OCI-LY1 (cell line): Measurements from ENCODE around the gene GABRD.

Experiments
- H2AFZ ChIP-seq: fragments of 200-600 bp; sonication (generic), shearing (Covaris generic); 2 replicates; pipeline ENCODE4 v1.6.0; 2014; ENCODE audit warnings: antibody characterized with exemption, mild to moderate bottlenecking, low read length
- H3F3A ChIP-seq: fragments of 200-600 bp; sonication (generic), shearing (Covaris generic); 2 replicates; pipeline ENCODE4 v1.6.0; 2014; ENCODE audit warnings: mild to moderate bottlenecking, antibody characterized with exemption, low read length, moderate library complexity; ENCODE audit not compliant: insufficient read depth
- H3K27ac ChIP-seq: fragments of 200-600 bp; sonication (generic); 2 replicates; pipeline ENCODE4 v1.5.1; 2014; ENCODE audit warnings: low read length, mixed run types, mild to moderate bottlenecking, low read depth; ENCODE audit not compliant: poor library complexity, severe bottlenecking
- H3K27me3 ChIP-seq: fragments of 200-600 bp; sonication (generic); 2 replicates; pipeline ENCODE4 v1.6.0; 2014; ENCODE audit warnings: antibody characterized with exemption, mild to moderate bottlenecking, low read length, moderate library complexity; ENCODE audit not compliant: insufficient read depth
- H3K36me3 ChIP-seq: fragments of 200-600 bp; sonication (generic); 2 replicates; pipeline ENCODE4 v1.6.1; 2014; ENCODE audit warnings: mild to moderate bottlenecking, antibody characterized with exemption, low read length, moderate library complexity, mixed read lengths; ENCODE audit not compliant: insufficient read depth
- H3K4me1 ChIP-seq: fragments of 200-600 bp; sonication (generic); 2 replicates; pipeline ENCODE4 v1.5.1; 2014; ENCODE audit warnings: mild to moderate bottlenecking, low read length, moderate library complexity; ENCODE audit not compliant: insufficient read depth, severe bottlenecking
- H3K4me2 ChIP-seq: fragments of 200-600 bp; sonication (generic), shearing (Covaris generic); 2 replicates; pipeline ENCODE4 v1.6.1; 2014; ENCODE audit warnings: low read length
- H3K4me3 ChIP-seq: fragments of 200-600 bp; sonication (generic); 2 replicates; pipeline ENCODE4 v1.5.1; 2014; ENCODE audit warnings: low read length, low read depth, mild to moderate bottlenecking, mixed read lengths; ENCODE audit not compliant: poor library complexity, severe bottlenecking
- H3K79me2 ChIP-seq: fragments of 200-600 bp; shearing (Covaris generic); 2 replicates; pipeline ENCODE4 v1.6.1; 2016; ENCODE audit warnings: mixed run types, low read length, mixed read lengths; ENCODE audit not compliant: insufficient read depth
- H3K9ac ChIP-seq: fragments of 200-600 bp; sonication (generic), shearing (Covaris generic); 2 replicates; pipeline ENCODE4 v1.6.1; 2014; ENCODE audit warnings: mild to moderate bottlenecking, low read length, mixed read lengths
- H3K9me2 ChIP-seq: fragments of 200-600 bp; sonication (generic), shearing (Covaris generic); 2 replicates; pipeline ENCODE4 v1.6.1; 2014; ENCODE audit warnings: low read depth, mild to moderate bottlenecking, low read length, mixed read lengths
- H3K9me3 ChIP-seq: fragments of 200-600 bp; shearing (Covaris generic); 2 replicates; pipeline ENCODE4 v1.6.1; 2014; ENCODE audit warnings: low read length, mixed read lengths
- H4K20me1 ChIP-seq: fragments of 200-600 bp; sonication (generic), shearing (Covaris generic); 2 replicates; pipeline ENCODE4 v1.6.0; 2016; ENCODE audit warnings: mild to moderate bottlenecking, low read length; ENCODE audit not compliant: insufficient read depth
- CTCF ChIP-seq: fragments of 200-600 bp; sonication (generic), shearing (Covaris generic); IDR thresholded peaks from 2 replicates; pipeline ENCODE4 v1.5.1; 2017; ENCODE audit warnings: mild to moderate bottlenecking, antibody characterized with exemption, low read length, moderate library complexity, mixed read lengths
- EZH2 ChIP-seq: fragments of 200-600 bp; sonication (generic), shearing (Covaris generic); IDR thresholded peaks from 2 replicates; pipeline ENCODE4 v1.8.0; 2017; ENCODE audit warnings: borderline replicate concordance, mixed run types, mild to moderate bottlenecking, antibody characterized with exemption, low read length, moderate library complexity, mixed read lengths

GABRD gene

GRCh38 chr1:2044510-2045319 is 25.6 kb downstream of the GABRD start:
- Histone ChIP-seq H3K79me2 (no peaks in the 10 kb centered on the region), H3K9ac (peak overlapping the region; percentile 32; the same call in 1 of the 2 replicates), H3K9me2 (no peaks in the 10 kb centered on the region), H2AFZ (no peak overlapping the region), H3K4me3 (peak overlapping the region; percentile 33), H3F3A (no peaks in the 10 kb centered on the region), H3K27me3 (no peaks in the 10 kb centered on the region; the same call in none of the 2 replicates), H4K20me1 (no peaks in the 10 kb centered on the region), H3K27ac (no peak overlapping the region), H3K9me3 (no peaks in the 10 kb centered on the region), H3K4me2 (peak overlapping the region; percentile 57), H3K36me3 (no peaks in the 10 kb centered on the region), H3K4me1 (peaks cover 17% of the 10 kb centered on the region)
- no peak for TF ChIP-seq EZH2
- TF ChIP-seq CTCF: peak; percentile 60

DNA sequence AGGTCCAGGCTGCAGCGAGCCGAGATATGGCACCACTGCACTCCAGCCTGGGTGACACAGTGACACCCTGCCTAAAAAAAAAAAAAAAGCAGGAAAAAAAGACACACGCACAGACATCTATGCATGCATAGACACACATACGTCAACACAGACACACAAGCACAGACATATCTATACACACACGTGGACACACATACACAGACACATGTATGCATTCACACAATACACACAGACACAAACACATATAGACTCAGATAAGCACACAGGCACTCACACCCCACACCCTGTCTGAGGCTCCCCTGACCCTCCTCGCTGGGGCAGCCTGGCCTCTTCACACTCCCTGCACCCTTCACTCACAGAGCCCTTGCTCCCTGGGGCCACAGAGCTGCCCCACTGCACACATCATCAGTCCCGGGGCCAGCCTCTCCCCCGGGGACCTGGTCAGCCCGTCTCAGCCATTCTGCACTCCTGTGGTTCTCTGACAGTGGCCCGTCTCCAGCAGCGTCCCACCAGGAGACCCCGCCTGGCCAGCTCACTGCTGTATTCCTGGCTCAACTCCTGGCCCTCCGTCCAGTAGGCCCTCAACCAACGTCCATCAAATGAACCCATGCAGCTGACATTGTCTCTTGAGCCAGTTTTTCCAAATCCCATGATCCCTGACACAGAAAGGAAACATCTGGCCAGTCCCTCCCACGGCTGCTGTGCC is 26.5 kb downstream of the GABRD start:
- peaks cover 18% of the 10 kb centered on the region for H3K4me1 ChIP-seq
- no peak overlapping the region for H3K27ac ChIP-seq
- H3K36me3 ChIP-seq: no peaks in the 10 kb centered on the region
- H3K4me3 ChIP-seq: no peak overlapping the region
- no peaks in the 10 kb centered on the region for H3K9me3 ChIP-seq
- H2AFZ ChIP-seq: no peak overlapping the region
- no peak overlapping the region; the same call in 1 of the 2 replicates for H3K9ac ChIP-seq
- H3K9me2 ChIP-seq: no peaks in the 10 kb centered on the region
- H4K20me1 ChIP-seq: no peaks in the 10 kb centered on the region
- TF ChIP-seq CTCF: no peak
- no peak for TF ChIP-seq EZH2
- H3K27me3 ChIP-seq: peaks cover under 1% of the 10 kb centered on the region
- no peak overlapping the region for H3K4me2 ChIP-seq
- no peaks in the 10 kb centered on the region for H3F3A ChIP-seq
- H3K79me2 ChIP-seq: no peaks in the 10 kb centered on the region

GRCh38 chr1:2046174-2046917 is 27.2 kb downstream of the GABRD start:
- no peak overlapping the region for H2AFZ ChIP-seq
- no peaks in the 10 kb centered on the region for H3F3A ChIP-seq
- TF ChIP-seq CTCF: peak; percentile 74
- TF ChIP-seq EZH2: no peak
- H3K4me1 ChIP-seq: peaks cover 25% of the 10 kb centered on the region
- H3K9me3 ChIP-seq: no peaks in the 10 kb centered on the region
- no peak overlapping the region for H3K9ac ChIP-seq
- H3K4me2 ChIP-seq: no peak overlapping the region
- no peak overlapping the region for H3K27ac ChIP-seq
- no peaks in the 10 kb centered on the region for H3K36me3 ChIP-seq
- no peaks in the 10 kb centered on the region for H4K20me1 ChIP-seq
- H3K9me2 ChIP-seq: no peaks in the 10 kb centered on the region
- H3K4me3 ChIP-seq: no peak overlapping the region
- no peaks in the 10 kb centered on the region for H3K79me2 ChIP-seq
- H3K27me3 ChIP-seq: peaks cover 8% of the 10 kb centered on the region
